PC-3 (cell line): Measurements from ENCODE around the gene FGF4.

Source experiments
- EZH2 ChIP-seq: fragments of 300-600 bp; sonication (generic); IDR thresholded peaks from one replicate; pipeline ENCODE4 v1.6.1; 2017; ENCODE audit warnings: antibody characterized with exemption, mild to moderate bottlenecking, low read length; ENCODE audit not compliant: unreplicated experiment
- TF ChIP-seq, protein P1 (sequence below): fragments of 300-600 bp; sonication (generic); conservative IDR thresholded peaks from 2 replicates; pipeline ENCODE4 v1.5.1; 2017; ENCODE audit warnings: antibody characterized with exemption, low read depth, mild to moderate bottlenecking, low read length

DNA sequence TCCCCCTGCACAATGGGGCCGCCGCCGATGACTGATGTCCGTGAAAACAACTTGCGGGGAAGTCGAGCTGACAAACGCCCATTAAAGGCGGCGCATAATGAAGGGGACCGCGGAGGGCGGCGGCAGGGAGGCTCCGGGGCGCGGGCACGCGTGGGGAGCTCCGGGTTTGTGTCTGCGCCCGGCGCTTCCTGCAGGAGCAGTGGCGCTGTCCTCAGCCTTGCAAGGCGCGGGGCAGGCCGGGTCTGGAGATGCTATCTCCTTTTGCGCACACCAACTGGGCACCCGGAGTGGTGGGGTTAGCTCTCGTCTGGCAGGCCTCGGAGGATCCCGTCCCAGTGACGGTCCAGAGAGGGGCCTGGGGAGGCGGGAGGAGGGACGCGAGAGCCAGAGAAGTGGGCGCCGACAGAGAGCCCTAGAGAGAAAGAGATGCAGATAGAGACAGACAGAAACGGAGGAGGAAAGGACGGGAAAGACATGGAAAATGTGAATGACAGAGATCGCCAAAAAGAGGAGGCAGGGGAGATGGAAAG is 44.5 kb upstream of the FGF4 start:
- TF ChIP-seq, protein P1, sequence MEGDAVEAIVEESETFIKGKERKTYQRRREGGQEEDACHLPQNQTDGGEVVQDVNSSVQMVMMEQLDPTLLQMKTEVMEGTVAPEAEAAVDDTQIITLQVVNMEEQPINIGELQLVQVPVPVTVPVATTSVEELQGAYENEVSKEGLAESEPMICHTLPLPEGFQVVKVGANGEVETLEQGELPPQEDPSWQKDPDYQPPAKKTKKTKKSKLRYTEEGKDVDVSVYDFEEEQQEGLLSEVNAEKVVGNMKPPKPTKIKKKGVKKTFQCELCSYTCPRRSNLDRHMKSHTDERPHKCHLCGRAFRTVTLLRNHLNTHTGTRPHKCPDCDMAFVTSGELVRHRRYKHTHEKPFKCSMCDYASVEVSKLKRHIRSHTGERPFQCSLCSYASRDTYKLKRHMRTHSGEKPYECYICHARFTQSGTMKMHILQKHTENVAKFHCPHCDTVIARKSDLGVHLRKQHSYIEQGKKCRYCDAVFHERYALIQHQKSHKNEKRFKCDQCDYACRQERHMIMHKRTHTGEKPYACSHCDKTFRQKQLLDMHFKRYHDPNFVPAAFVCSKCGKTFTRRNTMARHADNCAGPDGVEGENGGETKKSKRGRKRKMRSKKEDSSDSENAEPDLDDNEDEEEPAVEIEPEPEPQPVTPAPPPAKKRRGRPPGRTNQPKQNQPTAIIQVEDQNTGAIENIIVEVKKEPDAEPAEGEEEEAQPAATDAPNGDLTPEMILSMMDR = no peak
- TF ChIP-seq EZH2 = peak; percentile 81
